HepG2 (cell line): ENCODE data around the gene TRIM72. TPM values are rescaled to one million over a fixed set of nuclear protein-coding genes. Genes with fewer than 3 reads are reported as not detected.

ENCODE experiments used
- ATAC-seq: fragments of 200-7000 bp; cut with Tn5 transposase; 3 replicates; pipeline ENCODE4 v1.9.1; 2020; ENCODE audit warnings: mild to moderate bottlenecking, moderate library complexity
- BruUV-seq: library from RNA; stranded (reverse); fragments of 400-500 nt; replicated peaks from 2 replicates; lab custom pipeline; 2021; lab: Mats Ljungman, UMichigan
- CTCF ChIA-PET: fragments of 300-600 bp; formaldehyde crosslinking; extraction: SDS; loops from one replicate; lab custom pipeline; 2021; ENCODE audit warnings: low total read pairs, inconsistent platforms, low intra/inter-chr PET ratio; lab: Yijun Ruan, JAX
- POLR2A ChIA-PET: fragments of 350-600 bp; sonication (Branson Sonifier 250); formaldehyde crosslinking; loops from one replicate; lab custom pipeline; 2020; ENCODE audit warnings: antibody characterized with exemption, inconsistent platforms; lab: Yijun Ruan, JAX
- DNase-seq: peaks from one replicate; pipeline ENCODE4 v3.0.0-alpha.2; 2015; ENCODE audit warnings: low spot score
- FAIRE-seq: peaks from 3 replicates; lab custom pipeline; 2011; peaks lifted over from hg19 to GRCh38; lab: Jason Lieb, UNC
- H2AFZ ChIP-seq: one replicate; pipeline ENCODE4 v1.6.1; 2011; ENCODE audit warnings: low read length, inconsistent platforms
- H3K27ac ChIP-seq: fragments of 300-600 bp; 3 replicates; pipeline ENCODE4 v1.8.0; 2011; ENCODE audit warnings: mixed run types, mild to moderate bottlenecking, mixed read lengths, low read length, inconsistent platforms; ENCODE audit not compliant: insufficient read depth; ENCODE audit errors: extremely low read length
- H3K27me3 ChIP-seq, 2 experiments: fragments of 200-600 bp in 1 of 2; 2 replicates in 1 of 2; 3 replicates in 1 of 2; pipeline versions ENCODE4 v1.6.0 to v1.8.0; 2011; ENCODE audit warnings: low read length in 2 of 2, mild to moderate bottlenecking in 2 of 2, moderate library complexity in 2 of 2, inconsistent platforms in 1 of 2; ENCODE audit not compliant: insufficient read depth in 2 of 2, control insufficient read depth in 1 of 2
- H3K36me3 ChIP-seq, 2 experiments: fragments of 200-600 bp in 1 of 2; replicated peaks in 1 of 2; 2 replicates in 1 of 2; 3 replicates in 1 of 2; pipeline versions ENCODE4 v1.5.1 to v1.8.0; 2011; ENCODE audit warnings: low read length in 2 of 2, inconsistent platforms in 1 of 2; ENCODE audit not compliant: insufficient read depth in 2 of 2, control insufficient read depth in 1 of 2
- H3K4me1 ChIP-seq: 2 replicates; pipeline ENCODE4 v1.5.1; 2012; ENCODE audit warnings: low read length, inconsistent platforms; ENCODE audit not compliant: insufficient read depth
- H3K4me2 ChIP-seq: 2 replicates; pipeline ENCODE4 v1.6.0; 2011; ENCODE audit warnings: low read depth, low read length, inconsistent platforms
- H3K4me3 ChIP-seq, 3 experiments: fragments of 200-600 bp in 1 of 3; sonication (generic), shearing (Covaris generic) in 1 of 3; replicated peaks in 1 of 3; 2 replicates each; pipeline ENCODE4 v1.5.1; 2011 to 2016; ENCODE audit warnings: low read length in 3 of 3, inconsistent platforms in 2 of 3, low read depth in 2 of 3, mild to moderate bottlenecking in 2 of 3, control low read depth in 1 of 3, mixed read lengths in 1 of 3; ENCODE audit not compliant: insufficient read depth in 1 of 3
- H3K79me2 ChIP-seq: one replicate; pipeline ENCODE4 v1.6.1; 2011; ENCODE audit warnings: low read length, inconsistent platforms; ENCODE audit not compliant: insufficient read depth
- H3K9ac ChIP-seq: 2 replicates; pipeline ENCODE4 v1.6.0; 2011; ENCODE audit warnings: mild to moderate bottlenecking, low read depth, low read length, inconsistent platforms; ENCODE audit not compliant: insufficient read depth
- H3K9me3 ChIP-seq: 2 replicates; pipeline ENCODE4 v1.5.1; 2012; ENCODE audit warnings: mild to moderate bottlenecking, low read length
- H4K20me1 ChIP-seq: 2 replicates; pipeline ENCODE4 v1.6.0; 2011; ENCODE audit warnings: inconsistent platforms, mild to moderate bottlenecking, low read length, moderate library complexity; ENCODE audit not compliant: insufficient read depth
- ARID2 ChIP-seq: sonication (generic); formaldehyde crosslinking; IDR thresholded peaks from 2 replicates; pipeline ENCODE4 v1.8.1; 2022; ENCODE audit warnings: mild to moderate bottlenecking, missing genetic modification reagents, borderline replicate concordance
- CCDC6 ChIP-seq: sonication (generic); formaldehyde crosslinking; IDR thresholded peaks from 2 replicates; pipeline ENCODE4 v1.8.1; 2022; ENCODE audit warnings: mild to moderate bottlenecking, missing genetic modification reagents, moderate library complexity
- PAF1 ChIP-seq: IDR thresholded peaks from 2 replicates; pipeline ENCODE4 v1.6.1; 2016; ENCODE audit warnings: missing genetic modification reagents, missing compliant biosample characterization
- PLRG1 ChIP-seq: fragments of 450-650 bp; conservative IDR thresholded peaks from 2 replicates; pipeline ENCODE4 v1.6.1; 2016
- POLR2G ChIP-seq: fragments of 200-400 bp; formaldehyde crosslinking; IDR thresholded peaks from 2 replicates; pipeline ENCODE4 v1.6.1; 2018; ENCODE audit warnings: mild to moderate bottlenecking, low read depth, low read length, moderate library complexity
- SMC3 ChIP-seq: IDR thresholded peaks from 2 replicates; pipeline ENCODE4 v1.6.1; 2011; ENCODE audit warnings: low read length, improper control_type of control experiment
- TP53 ChIP-seq: sonication (generic); formaldehyde crosslinking; conservative IDR thresholded peaks from 2 replicates; pipeline ENCODE4 v1.4.0; 2020; ENCODE audit warnings: missing genetic modification reagents
- YY1 ChIP-seq: IDR thresholded peaks from 2 replicates; pipeline ENCODE4 v1.6.1; 2011; ENCODE audit warnings: low read length, low read depth, moderate library complexity, mild to moderate bottlenecking; ENCODE audit not compliant: insufficient read depth, insufficient replicate concordance
- ZBTB33 ChIP-seq: sonication (generic); formaldehyde crosslinking; IDR thresholded peaks from 2 replicates; pipeline ENCODE4 v1.4.0; 2020; ENCODE audit warnings: missing genetic modification reagents
- WGBS: methylation state at CpG from one replicate; pipeline ENCODE4 v1.1.6; 2017; ENCODE audit warnings: low lambda C conversion rate; 5-methylcytosine and 5-hydroxymethylcytosine counted together
- in situ Hi-C: cut with HindIII; loops from 2 replicates; pipeline ENCODE4 v1.10.0; 2017; ENCODE audit warnings: low pct_unique_long_range_greater_than_20kb; ENCODE audit not compliant: extremely low pct_ligation_motif_present
- intact Hi-C: fragments of 100-400 bp; cut with micrococcal nuclease; formaldehyde crosslinking; loops from one replicate; pipeline ENCODE4 v1.10.0; 2022; ENCODE audit not compliant: unreplicated experiment
- polyA plus RNA-seq, 8 experiments: library from polyadenylated mRNA; depleted of rRNA in 3 of 8; stranded (reverse) in 7 of 8; unstranded in 1 of 8; fragments of >200 nt; fragmentation: Illumina TruSeq in 4 of 8; extraction: Trizol in 4 of 8; gene quantifications; 2 replicates each; pipeline versions ENCODE4 v1.2.1 to v1.2.3, GENCODE V29; 2011 to 2016; ENCODE audit warnings: low read depth in 4 of 8, missing spikeins in 1 of 8, mixed read lengths in 1 of 8; ENCODE audit not compliant: insufficient read depth in 1 of 8
- total RNA-seq, 5 experiments: library from RNA; depleted of rRNA; stranded (reverse); fragments of >200 nt; fragmentation: Illumina TruSeq; extraction: Trizol; gene quantifications; 2 replicates each; pipeline ENCODE4 v1.2.3, GENCODE V29; 2016; ENCODE audit warnings: low read depth in 1 of 5
- TF ChIP-seq, protein P1 (sequence below): sonication (generic); formaldehyde crosslinking; IDR thresholded peaks from 2 replicates; pipeline ENCODE4 v1.5.0; 2020; ENCODE audit warnings: missing genetic modification reagents, mild to moderate bottlenecking, borderline replicate concordance
- TF ChIP-seq, protein P2 (sequence below): sonication (generic); formaldehyde crosslinking; IDR thresholded peaks from 2 replicates; pipeline ENCODE4 v1.5.0; 2020; ENCODE audit warnings: missing genetic modification reagents

Gene TRIM72
- total and polyA plus RNA-seq, 2 of the 13 experiments (the other 11 are each of a cell fraction or from before 2014, with no cell fraction given) = not detected

DNA sequence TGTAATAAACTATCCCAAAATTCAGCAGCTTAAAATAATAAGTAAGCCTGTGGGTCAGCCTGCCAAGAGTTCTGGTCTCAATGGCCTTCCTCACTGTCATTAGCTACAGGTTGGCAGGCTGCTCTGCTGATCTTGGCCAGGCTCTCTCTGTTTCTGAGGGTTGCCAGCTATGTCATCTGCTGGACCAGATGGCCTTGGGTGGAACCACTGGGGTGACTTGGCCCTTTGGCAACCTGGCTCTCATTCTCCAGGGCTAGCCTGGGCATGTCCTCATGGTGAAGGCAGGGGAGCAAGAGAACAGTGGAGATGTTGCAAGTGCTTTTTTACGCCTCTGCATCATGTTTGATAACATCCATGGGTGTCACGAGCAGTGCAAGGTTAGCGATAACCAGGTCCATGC lies 59.8 kb downstream of the TRIM72 start:
- H2AFZ ChIP-seq = no peak overlapping the region
- 70% methylated on average over 3 of the region's 3 CpGs for WGBS
- H3K79me2 ChIP-seq = no peaks in the 10 kb centered on the region
- H3K27ac ChIP-seq = no peak overlapping the region
- no peak for DNase-seq
- H3K27me3 ChIP-seq = peaks cover 0 to 19% of the 10 kb centered on the region in 2 experiments; a peak in 2 of 5 replicates
- no TSS peak for BruUV-seq
- no peak overlapping the region for H3K9ac ChIP-seq
- ChIA-PET CTCF (no interaction called here), POLR2A (no interaction called here)
- H3K36me3 ChIP-seq = no peaks in the 10 kb centered on the region
- no peak overlapping the region for H3K4me3 ChIP-seq
- in situ Hi-C loops (no loop called here), intact Hi-C loops (no loop called here)
- no peaks in the 10 kb centered on the region for H4K20me1 ChIP-seq
- H3K4me1 ChIP-seq = no peaks in the 10 kb centered on the region
- no peak overlapping the region for H3K4me2 ChIP-seq
- FAIRE-seq = no peak
- H3K9me3 ChIP-seq = no peaks in the 10 kb centered on the region
- TF ChIP-seq PAF1 (no peak), TP53 (peak; percentile 85; the same call in 1 of the 2 replicates), POLR2G (no peak), CCDC6 (CRISPR knock-in tag) (no peak), SMC3 (no peak), ZBTB33 (CRISPR knock-in tag) (0 out of 2 replicates have a peak, but pooled peaks have one; percentile 11), PLRG1 (no peak), YY1 (no peak), ARID2 (no peak)
- TF ChIP-seq, protein P1, sequence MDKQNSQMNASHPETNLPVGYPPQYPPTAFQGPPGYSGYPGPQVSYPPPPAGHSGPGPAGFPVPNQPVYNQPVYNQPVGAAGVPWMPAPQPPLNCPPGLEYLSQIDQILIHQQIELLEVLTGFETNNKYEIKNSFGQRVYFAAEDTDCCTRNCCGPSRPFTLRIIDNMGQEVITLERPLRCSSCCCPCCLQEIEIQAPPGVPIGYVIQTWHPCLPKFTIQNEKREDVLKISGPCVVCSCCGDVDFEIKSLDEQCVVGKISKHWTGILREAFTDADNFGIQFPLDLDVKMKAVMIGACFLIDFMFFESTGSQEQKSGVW = no peak
- TF ChIP-seq, protein P2, sequence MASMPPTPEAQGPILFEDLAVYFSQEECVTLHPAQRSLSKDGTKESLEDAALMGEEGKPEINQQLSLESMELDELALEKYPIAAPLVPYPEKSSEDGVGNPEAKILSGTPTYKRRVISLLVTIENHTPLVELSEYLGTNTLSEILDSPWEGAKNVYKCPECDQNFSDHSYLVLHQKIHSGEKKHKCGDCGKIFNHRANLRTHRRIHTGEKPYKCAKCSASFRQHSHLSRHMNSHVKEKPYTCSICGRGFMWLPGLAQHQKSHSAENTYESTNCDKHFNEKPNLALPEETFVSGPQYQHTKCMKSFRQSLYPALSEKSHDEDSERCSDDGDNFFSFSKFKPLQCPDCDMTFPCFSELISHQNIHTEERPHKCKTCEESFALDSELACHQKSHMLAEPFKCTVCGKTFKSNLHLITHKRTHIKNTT (CRISPR knock-in tag) = no peak
- TF ChIP-seq, all 625 proteins: peak for 2
- ATAC-seq = no peak
